GM19395 (cell line): ENCODE results near the gene SAMSN1.

ENCODE experiments used
- ATAC-seq: cut with Tn5 transposase; IDR thresholded peaks from one replicate; pipeline ENCODE4 v1.9.1; 2021; ENCODE audit warnings: mild to moderate bottlenecking, moderate library complexity; ENCODE audit not compliant: unreplicated experiment

Gene SAMSN1

DNA sequence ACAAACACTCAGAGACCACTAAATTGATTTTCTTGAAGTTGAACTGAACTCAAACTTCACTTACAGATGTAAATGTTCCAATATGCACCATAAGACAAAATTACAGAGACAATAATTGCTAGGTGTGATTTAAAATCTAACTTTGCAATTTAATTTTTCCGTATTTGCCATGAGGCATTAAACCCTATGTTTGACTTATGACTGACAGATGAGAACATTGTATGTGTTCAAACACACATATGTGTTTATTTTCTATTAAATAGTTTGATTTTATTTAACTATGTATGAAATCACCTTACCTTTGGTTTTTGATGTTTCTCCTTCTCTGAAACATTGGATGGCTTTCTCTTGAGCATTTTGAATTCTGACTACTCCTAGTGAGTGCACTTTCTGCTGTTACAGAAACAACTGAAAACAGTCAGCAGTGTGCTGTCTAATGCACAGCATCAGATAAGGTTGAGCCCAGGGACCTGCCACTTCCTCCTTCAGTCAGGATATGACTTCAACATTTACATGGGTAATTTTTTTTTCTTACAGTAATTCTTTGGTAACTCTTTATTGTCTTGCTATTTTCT is at the start of gene SAMSN1:
TSS of gene SAMSN1 (minus strand) at position 410 of the 575 bp plus-strand sequence. CDS start at position 356, 54 bp downstream.
- ATAC-seq = peak; percentile 89

DNA sequence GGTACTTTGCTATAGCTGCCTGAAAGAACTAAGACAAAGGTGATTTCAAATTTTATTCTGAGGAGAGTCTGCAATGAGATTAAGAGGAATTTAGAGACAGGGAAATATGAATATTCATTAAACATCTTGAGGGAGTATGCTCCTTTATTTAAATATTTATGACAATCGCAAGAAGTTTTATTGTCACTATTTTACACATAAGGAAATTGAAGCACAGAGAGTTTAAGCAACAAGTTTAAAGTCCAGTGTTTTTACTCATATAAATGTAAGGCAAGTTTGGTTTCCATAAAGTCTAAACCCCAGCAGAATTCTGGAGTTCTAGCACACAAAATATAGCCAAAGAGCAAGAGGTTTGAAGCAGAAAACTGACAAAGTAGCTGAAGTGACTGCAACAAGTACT is 49.3 kb upstream of the SAMSN1 start:
- ATAC-seq = no peak

DNA sequence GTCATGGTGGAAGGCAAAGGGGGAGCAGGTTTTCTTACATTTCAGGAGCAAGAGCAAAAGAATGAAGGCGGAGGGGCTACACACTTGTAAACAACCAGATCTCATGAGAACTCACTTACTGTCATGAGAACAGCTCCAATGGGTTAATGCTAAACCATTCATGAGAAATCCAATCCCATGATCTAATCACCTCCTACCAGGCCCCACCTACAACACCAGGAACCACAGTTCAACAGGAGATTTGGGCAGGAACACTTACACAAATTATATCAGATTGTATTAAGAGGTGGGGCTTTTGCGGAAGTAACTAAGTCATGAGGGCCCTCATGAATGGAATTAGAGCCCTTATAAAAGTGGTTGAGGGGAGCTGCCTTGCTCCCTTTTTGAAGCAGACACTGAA is 48.9 kb upstream of the SAMSN1 start:
- ATAC-seq = no peak

- ATAC-seq = no peak
Observed at GRCh38 chr21:14593230-14593629, 47.1 kb upstream of the SAMSN1 start.

DNA sequence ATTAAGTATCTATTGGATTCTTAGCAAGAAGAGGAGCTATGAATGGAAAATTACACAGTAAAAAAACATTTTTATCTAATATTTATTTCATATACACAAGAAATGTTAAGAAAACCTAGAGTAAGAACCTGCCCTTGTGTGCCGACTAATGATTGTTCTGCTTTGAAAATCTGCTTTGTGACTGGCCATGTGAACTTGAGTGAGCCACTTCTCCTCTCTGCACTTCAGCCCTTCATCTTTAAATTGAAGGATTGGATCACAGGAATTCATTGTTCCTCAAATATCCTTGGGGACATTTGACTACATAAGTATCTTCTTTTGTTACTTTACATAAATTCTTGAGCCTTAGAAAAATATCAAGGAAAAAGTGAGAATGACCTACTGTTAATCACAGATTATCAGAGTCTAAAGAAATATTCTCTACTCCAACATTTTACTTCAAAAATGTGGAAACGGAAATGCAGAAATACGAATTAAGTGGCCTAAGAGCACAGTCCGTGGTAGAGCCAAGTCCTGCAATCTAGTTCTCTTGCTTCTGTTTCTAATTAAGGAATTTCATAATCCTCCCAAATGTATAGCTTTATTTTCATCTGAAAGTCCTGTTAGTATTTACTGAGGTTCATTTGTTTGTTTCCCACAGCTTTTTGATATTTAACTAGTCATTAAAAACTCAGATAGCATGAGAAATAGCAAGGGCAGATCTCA is 46.3 kb upstream of the SAMSN1 start:
- ATAC-seq = no peak

GRCh38 chr21:14591882-14592281 is 45.8 kb upstream of the SAMSN1 start:
- peak; percentile 49 for ATAC-seq

DNA sequence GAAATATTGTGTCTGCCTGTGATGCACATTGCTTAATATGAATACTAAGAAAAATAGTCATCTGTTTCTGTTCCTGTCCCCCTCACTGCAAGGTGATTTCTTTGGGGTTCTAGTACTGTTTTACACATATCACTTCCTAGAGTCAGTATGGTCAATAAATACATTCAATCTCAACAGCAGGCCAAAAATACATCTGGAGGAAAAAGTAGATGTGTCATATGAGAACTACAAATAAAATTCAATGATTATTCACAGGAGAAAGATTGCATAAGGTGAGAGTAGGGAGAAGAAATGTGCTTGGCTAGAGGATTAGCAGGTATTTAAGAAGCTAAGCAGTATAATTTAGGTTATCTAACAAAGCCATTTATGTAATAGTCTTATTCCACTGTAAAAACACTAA is 45.3 kb upstream of the SAMSN1 start:
- ATAC-seq = peak; percentile 48

DNA sequence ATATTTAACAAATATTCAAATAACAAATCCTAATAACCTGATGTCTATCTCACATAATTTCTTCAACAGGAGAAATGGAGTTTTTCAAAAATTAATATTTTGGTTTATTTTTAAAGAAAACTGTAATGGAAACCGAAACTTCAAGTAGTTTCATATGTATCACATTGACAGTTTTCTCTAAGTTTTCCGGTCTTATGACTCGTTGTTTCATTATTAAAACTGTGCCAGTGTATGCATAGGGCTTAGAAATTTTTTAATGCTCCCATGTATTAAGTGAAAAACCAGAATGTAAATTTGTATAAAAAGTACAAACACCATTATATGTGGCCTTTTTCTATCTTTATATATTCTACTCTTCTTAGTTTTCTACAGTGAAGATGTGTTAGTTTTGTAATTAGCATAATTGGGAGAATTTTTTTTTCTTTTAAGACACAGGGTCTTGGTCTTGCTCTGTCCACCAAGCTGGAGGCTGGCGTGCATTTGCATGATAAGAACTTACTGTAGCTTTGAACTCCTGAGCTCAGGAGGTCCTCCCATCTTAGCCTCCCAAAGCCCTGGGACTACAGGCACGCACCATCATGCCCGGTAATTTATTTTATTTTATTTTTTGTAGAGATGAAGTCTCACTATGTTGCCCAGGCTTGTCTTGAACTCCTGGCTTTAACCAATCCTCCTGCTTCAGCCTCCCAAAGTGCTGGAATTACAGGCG is 43.9 kb upstream of the SAMSN1 start:
- ATAC-seq = peak; percentile 90

DNA sequence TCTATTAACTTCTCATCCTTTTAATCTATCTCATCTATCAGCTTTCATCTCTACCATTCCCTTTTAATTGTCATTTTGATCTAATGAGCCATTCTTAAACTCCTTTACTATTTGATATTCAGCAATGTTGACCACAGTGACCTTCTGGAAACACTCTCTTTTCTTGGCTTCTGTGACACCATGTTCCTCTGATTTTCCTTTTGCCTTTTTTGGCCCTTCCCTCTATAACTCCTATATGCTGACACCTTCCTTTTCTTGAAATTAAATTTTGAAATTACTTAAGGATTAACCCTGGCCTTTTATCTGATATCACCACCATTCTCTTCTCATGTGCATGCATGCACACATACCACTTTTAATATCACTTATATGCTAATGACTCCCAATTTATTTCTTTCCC is 41.2 kb upstream of the SAMSN1 start:
- no peak for ATAC-seq

- ATAC-seq = no peak
Observed at GRCh38 chr21:14585122-14585521, 39.0 kb upstream of the SAMSN1 start.

GRCh38 chr21:14584357-14585095 is 38.4 kb upstream of the SAMSN1 start:
- no peak for ATAC-seq

DNA sequence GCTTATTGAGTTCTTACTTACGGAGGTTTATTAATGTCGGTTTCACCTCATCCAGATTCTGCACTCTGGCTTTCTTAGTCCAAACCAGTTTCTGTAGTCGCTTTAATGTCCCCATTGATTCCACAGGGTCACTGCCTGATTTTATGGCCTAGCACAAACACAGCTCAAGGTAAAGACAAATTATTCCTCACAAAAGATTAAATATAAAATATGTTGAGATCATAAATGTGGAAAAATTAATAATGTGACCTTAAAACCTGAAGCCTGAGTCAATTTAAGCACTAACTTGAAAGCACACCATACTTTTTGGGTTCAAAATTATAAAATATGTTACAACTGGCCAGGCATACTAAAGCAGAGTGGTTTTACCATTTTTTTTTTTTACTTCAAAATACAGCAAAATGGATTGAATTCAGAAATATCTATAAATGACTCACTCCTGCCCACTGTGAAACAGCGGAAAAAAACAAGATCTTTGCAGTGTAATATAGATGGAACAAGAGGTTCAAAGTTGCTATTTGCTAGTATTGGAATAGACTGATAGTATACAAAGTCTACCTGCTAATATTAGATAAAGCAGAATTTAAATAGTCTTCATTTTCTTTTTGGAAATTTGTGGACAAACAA is 37.6 kb upstream of the SAMSN1 start:
- no peak for ATAC-seq

DNA sequence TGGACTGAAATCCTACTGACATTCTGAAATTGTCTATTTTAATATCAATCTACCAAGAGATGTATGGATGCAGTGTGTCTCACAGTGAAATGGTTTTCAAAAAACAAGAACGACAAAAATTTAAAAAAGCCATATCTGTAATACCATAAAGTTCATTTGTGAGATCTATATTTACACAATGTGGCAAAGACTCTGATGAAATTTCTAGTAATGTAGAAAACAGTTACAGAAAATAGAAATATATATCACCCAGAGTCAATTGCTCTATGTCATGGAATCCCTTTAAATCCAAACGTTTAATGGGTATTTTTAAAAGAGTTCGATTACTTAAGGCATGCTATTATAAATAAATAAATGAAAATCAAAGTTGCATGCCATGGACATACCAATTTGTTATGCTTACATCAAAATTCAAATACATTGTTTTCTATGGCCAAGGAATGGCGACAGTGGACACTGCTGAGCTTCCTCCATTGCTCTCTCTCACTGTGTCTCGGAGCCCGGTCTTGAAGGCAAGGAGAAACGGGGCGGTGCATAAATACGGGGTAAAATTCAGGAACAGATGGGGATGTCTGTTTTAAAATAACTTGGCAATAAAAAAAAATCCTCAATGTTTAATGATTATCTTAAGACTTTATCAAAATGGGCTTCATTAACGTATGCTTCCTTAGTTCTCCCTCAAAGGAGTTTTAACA is 37.0 kb upstream of the SAMSN1 start:
- ATAC-seq = no peak

- no peak for ATAC-seq
Observed at GRCh38 chr21:14581902-14582457, 35.9 kb upstream of the SAMSN1 start.

- no peak for ATAC-seq
Observed at GRCh38 chr21:14573244-14573643, 27.1 kb upstream of the SAMSN1 start.

DNA sequence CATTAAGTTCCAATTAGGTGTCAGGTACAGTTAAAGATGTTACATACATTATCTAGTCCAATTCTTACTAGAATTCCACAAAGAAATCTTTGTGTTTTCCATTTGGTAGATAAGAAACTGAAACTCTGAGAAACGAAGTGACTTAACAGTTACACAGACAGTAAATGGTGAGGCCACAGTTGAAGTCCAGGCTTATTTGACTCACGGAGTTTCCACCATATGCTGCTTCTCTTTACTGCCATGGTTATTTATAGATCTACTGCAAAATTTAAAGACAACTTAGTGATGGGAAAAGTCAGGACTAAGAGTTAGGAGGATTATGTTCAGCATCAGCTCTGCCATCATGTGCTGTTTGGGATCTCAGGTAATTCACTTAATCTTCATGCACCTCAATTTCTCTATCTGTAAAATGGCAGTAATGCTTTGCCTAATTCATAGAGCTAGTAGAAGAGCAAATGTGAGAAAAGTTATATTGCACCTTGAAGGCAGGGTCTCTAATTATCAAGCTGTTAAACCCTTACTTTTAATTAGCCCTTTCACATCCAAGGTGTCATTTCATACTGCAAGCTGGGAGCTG is 26.2 kb upstream of the SAMSN1 start:
- no peak for ATAC-seq

DNA sequence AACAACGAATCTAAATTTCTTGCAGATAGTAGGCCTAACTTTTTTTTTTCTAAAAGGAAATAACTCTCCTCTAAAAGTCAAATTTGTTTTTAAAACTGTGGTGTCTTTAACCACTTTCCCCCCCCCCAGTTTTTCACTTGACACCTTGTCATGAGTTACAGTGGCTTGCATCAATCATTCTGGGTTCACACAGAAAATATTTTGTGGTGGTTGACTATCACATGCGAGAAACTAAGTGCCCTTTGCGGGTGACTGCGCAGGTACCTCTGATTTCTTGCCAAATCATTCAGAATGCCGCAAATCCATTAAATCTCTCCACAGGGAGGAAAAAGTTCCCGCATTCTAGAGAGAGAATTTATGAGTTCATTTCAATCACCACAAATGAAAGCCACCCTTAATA is 23.8 kb upstream of the SAMSN1 start:
- ATAC-seq = no peak

- no peak for ATAC-seq
Observed at GRCh38 chr21:14569026-14569621, 23.0 kb upstream of the SAMSN1 start.
